BE2C (cell line): ENCODE measurements around the gene SLC38A9.

Experiments
- DNase-seq: peaks from one replicate; pipeline ENCODE4 v3.0.0-alpha.2; 2020
- H3K27me3 ChIP-seq: fragments of 250-450 bp; sonication (Bioruptor Pico); 2 replicates; pipeline ENCODE4 v1.5.1; 2020; ENCODE audit warnings: mild to moderate bottlenecking
- H3K36me3 ChIP-seq: fragments of 250-450 bp; sonication (Bioruptor Pico); 2 replicates; pipeline ENCODE4 v1.5.1; 2020; ENCODE audit warnings: mild to moderate bottlenecking
- H3K4me1 ChIP-seq: fragments of 250-450 bp; sonication (Bioruptor Pico); 2 replicates; pipeline ENCODE4 v1.5.1; 2020
- H3K4me3 ChIP-seq: 2 replicates; pipeline ENCODE4 v1.5.1; 2011; ENCODE audit warnings: low read depth, low read length
- H3K9me3 ChIP-seq: fragments of 250-450 bp; sonication (Bioruptor Pico); 2 replicates; pipeline ENCODE4 v1.5.1; 2020
- CTCF ChIP-seq: IDR thresholded peaks from 2 replicates; pipeline ENCODE4 v1.5.1; 2012; ENCODE audit warnings: mild to moderate bottlenecking, low read depth, low read length

The SLC38A9 gene

GRCh38 chr5:55667938-55668337 lies 44.2 kb downstream of the SLC38A9 start:
- Histone ChIP-seq H3K4me1 (no peaks in the 10 kb centered on the region), H3K36me3 (no peaks in the 10 kb centered on the region), H3K9me3 (no peaks in the 10 kb centered on the region), H3K27me3 (no peaks in the 10 kb centered on the region), H3K4me3 (no peak overlapping the region)
- DNase-seq: no peak
- TF ChIP-seq CTCF: no peak

DNA sequence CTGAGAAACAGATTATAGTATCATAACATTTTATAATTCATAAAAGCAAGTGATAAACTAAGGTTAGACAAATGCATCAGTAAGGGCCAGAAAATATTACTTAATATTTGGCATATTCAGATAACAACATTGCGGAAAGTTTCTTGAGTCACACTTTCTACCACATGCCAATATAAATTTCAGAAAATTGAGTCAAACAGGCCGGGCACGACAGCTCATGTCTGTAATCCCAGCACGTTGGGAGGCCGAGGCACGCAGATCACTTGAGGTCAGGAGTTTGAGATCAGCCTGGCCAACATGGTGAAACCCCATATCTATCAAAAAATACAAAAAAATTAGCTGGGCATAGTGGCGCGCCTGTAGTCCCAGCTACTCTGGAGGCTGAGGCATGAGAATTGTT lies 47.1 kb downstream of the SLC38A9 start:
- H3K4me1 ChIP-seq: no peaks in the 10 kb centered on the region
- H3K36me3 ChIP-seq: no peaks in the 10 kb centered on the region
- TF ChIP-seq CTCF: no peak
- no peaks in the 10 kb centered on the region for H3K27me3 ChIP-seq
- no peak overlapping the region for H3K4me3 ChIP-seq
- DNase-seq: no peak
- H3K9me3 ChIP-seq: no peaks in the 10 kb centered on the region

GRCh38 chr5:55657443-55657842 lies 54.7 kb downstream of the SLC38A9 start:
- no peaks in the 10 kb centered on the region for H3K27me3 ChIP-seq
- no peaks in the 10 kb centered on the region for H3K4me1 ChIP-seq
- no peaks in the 10 kb centered on the region for H3K36me3 ChIP-seq
- no peaks in the 10 kb centered on the region for H3K9me3 ChIP-seq
- DNase-seq: no peak
- no peak overlapping the region for H3K4me3 ChIP-seq
- no peak for TF ChIP-seq CTCF

- no peaks in the 10 kb centered on the region for H3K9me3 ChIP-seq
Observed at GRCh38 chr5:55650386-55650785, 61.7 kb downstream of the SLC38A9 start.

DNA sequence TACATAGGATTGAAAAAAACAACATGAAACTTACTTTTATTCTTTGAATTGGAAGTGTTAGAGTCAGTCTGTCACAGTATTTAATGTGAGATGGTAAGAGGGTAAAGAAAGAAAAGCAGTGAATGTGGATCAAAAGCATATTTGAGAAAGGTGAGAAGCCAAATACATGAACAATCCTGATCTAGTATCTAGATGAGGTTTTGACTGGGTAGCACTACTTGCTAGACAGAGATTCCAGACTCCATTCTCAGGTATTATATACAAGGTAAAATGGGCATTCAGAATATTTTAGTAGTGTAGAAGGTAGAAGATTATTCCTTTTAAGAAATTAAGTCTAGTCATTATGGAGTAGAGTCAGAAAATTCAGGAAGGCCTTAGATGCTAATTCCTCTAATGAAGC lies 62.2 kb downstream of the SLC38A9 start:
- no peaks in the 10 kb centered on the region for H3K27me3 ChIP-seq
- no peaks in the 10 kb centered on the region for H3K36me3 ChIP-seq
- no peaks in the 10 kb centered on the region for H3K4me1 ChIP-seq
- no peaks in the 10 kb centered on the region for H3K9me3 ChIP-seq
- no peak for TF ChIP-seq CTCF
- no peak overlapping the region for H3K4me3 ChIP-seq
- no peak for DNase-seq

More at GRCh38 chr5:55650386-55650785, 61.7 kb downstream of the SLC38A9 start:
- no peak for TF ChIP-seq CTCF
- no peak for DNase-seq
- H3K4me3 ChIP-seq: no peak overlapping the region
- no peaks in the 10 kb centered on the region for H3K4me1 ChIP-seq
- no peaks in the 10 kb centered on the region for H3K36me3 ChIP-seq
- H3K27me3 ChIP-seq: no peaks in the 10 kb centered on the region

GRCh38 chr5:55645304-55645703 lies 66.8 kb downstream of the SLC38A9 start:
- no peaks in the 10 kb centered on the region for H3K27me3 ChIP-seq
- H3K36me3 ChIP-seq: no peaks in the 10 kb centered on the region
- no peaks in the 10 kb centered on the region for H3K4me1 ChIP-seq
- H3K4me3 ChIP-seq: no peak overlapping the region
- no peak for TF ChIP-seq CTCF
- H3K9me3 ChIP-seq: no peaks in the 10 kb centered on the region
- DNase-seq: no peak
